ENCODE data around the gene PPP1R3C. TPM values are rescaled to one million over a fixed set of nuclear protein-coding genes. Genes with fewer than 3 reads are reported as not detected.

Gene PPP1R3C
- total and polyA plus RNA-seq, 7 experiments from 2014 or later = 0.15 TPM; not detected in 6

- Mint-ChIP-seq H3K4me1 (no peaks in the 10 kb centered on the region), H3K27me3 (peaks cover 0 to 11% (median 4%) of the 10 kb centered on the region in 5 donors), H3K27ac (no peak overlapping the region), H3K4me3 (no peak overlapping the region), H3K36me3 (no peaks in the 10 kb centered on the region), H3K9me3 (peaks cover 0 to 18% (median 6%) of the 10 kb centered on the region in 11 donors)
- Histone ChIP-seq H3K36me3 (ENCODE audit: control insufficient read depth in 2 of 3, insufficient read depth in 3 of 3, low read length in 3 of 3) (no peaks in the 10 kb centered on the region), H3K27me3 (ENCODE audit: control insufficient read depth in 2 of 2, insufficient read depth in 2 of 2, low read length in 2 of 2) (no peaks in the 10 kb centered on the region), H3K4me1 (ENCODE audit: control insufficient read depth in 2 of 2, insufficient read depth in 2 of 2, low read length in 2 of 2) (no peaks in the 10 kb centered on the region), H3K27ac (ENCODE audit: low read depth, low read length) (no peak overlapping the region), H3K9me3 (ENCODE audit: control insufficient read depth in 2 of 3, low read length in 3 of 3) (no peaks in the 10 kb centered on the region), H3K4me3 (ENCODE audit: low read length) (no peak overlapping the region)
- no peak for DNase-seq
- no peak for ATAC-seq
- ChIA-PET CTCF (no interaction called here), POLR2A (interaction anchor here (0.5 kb wide), 1 partner anchor 1080 kb away, joined by 3 read pairs; no protein-coding TSS in a partner anchor)
- intact Hi-C loops (cut with micrococcal nuclease) = no loop called here
Observed at GRCh38 chr10:91602449-91602848, 30.4 kb downstream of the PPP1R3C start.

DNA sequence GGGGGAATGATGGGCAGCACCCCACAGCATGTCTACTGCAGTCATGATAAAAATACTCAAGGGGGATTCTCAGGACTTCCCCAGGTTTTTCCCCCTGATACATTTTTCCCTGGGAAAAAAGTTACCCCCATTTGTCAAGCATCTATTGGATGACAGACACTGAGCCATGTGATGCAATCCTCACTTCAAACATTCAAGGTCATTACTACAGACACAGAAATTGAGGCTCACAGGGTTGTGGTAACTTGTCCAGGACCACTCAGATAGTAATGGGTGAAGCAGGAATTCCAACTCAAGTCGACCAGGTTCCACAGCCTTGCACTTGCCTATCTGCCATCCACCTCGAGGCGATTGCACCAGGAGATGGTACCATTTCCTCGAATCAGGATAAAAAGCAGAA lies 31.7 kb downstream of the PPP1R3C start:
- Mint-ChIP-seq H3K27ac (no peak overlapping the region), H3K36me3 (no peaks in the 10 kb centered on the region), H3K9me3 (peaks cover 0 to 15% (median 5%) of the 10 kb centered on the region in 11 donors), H3K4me3 (no peak overlapping the region), H3K27me3 (peaks cover 0 to 11% (median 4%) of the 10 kb centered on the region in 5 donors), H3K4me1 (peaks cover 0 to 6% (median 0%) of the 10 kb centered on the region in 7 donors)
- H3K27ac ChIP-seq (ENCODE audit: low read depth, low read length) = no peak overlapping the region
- ChIA-PET POLR2A (no interaction called here), CTCF (no interaction called here)
- no peaks in the 10 kb centered on the region for H3K9me3 ChIP-seq (ENCODE audit: control insufficient read depth in 2 of 3, low read length in 3 of 3)
- intact Hi-C loops (cut with micrococcal nuclease) = no loop called here
- H3K27me3 ChIP-seq (ENCODE audit: control insufficient read depth in 2 of 2, insufficient read depth in 2 of 2, low read length in 2 of 2) = no peaks in the 10 kb centered on the region
- no peaks in the 10 kb centered on the region for H3K36me3 ChIP-seq (ENCODE audit: control insufficient read depth in 2 of 3, insufficient read depth in 3 of 3, low read length in 3 of 3)
- DNase-seq = no peak
- H3K4me1 ChIP-seq (ENCODE audit: control insufficient read depth in 2 of 2, insufficient read depth in 2 of 2, low read length in 2 of 2) = no peaks in the 10 kb centered on the region
- no peak for ATAC-seq
- no peak overlapping the region for H3K4me3 ChIP-seq (ENCODE audit: low read length)

GRCh38 chr10:91598211-91598977 lies 34.5 kb downstream of the PPP1R3C start:
- CTCF ChIA-PET = no interaction called here

GRCh38 chr10:91597197-91597881 lies 35.5 kb downstream of the PPP1R3C start:
- POLR2A ChIA-PET = no interaction called here
- no peaks in the 10 kb centered on the region for H3K27me3 ChIP-seq (ENCODE audit: control insufficient read depth in 2 of 2, insufficient read depth in 2 of 2, low read length in 2 of 2)
- peaks cover 0 to 6% (median 0%) of the 10 kb centered on the region in 7 donors for H3K4me1 Mint-ChIP-seq
- peaks cover 4 to 17% (median 7%) of the 10 kb centered on the region in 5 donors for H3K27me3 Mint-ChIP-seq
- H3K4me1 ChIP-seq (ENCODE audit: control insufficient read depth in 2 of 2, insufficient read depth in 2 of 2, low read length in 2 of 2) = no peaks in the 10 kb centered on the region
- DNase-seq (no peak), ATAC-seq (no peak)
- no peaks in the 10 kb centered on the region for H3K9me3 Mint-ChIP-seq
- no peak overlapping the region for H3K27ac ChIP-seq (ENCODE audit: low read depth, low read length)
- no peaks in the 10 kb centered on the region for H3K36me3 Mint-ChIP-seq
- H3K27ac Mint-ChIP-seq = no peak overlapping the region
- no peaks in the 10 kb centered on the region for H3K9me3 ChIP-seq (ENCODE audit: control insufficient read depth in 2 of 3, low read length in 3 of 3)
- H3K4me3 ChIP-seq (ENCODE audit: low read length) = no peak overlapping the region
- intact Hi-C loops (cut with micrococcal nuclease) = no loop called here
- H3K36me3 ChIP-seq (ENCODE audit: control insufficient read depth in 2 of 3, insufficient read depth in 3 of 3, low read length in 3 of 3) = no peaks in the 10 kb centered on the region
- CTCF ChIA-PET = no interaction called here
- no peak overlapping the region for H3K4me3 Mint-ChIP-seq

More at GRCh38 chr10:91598211-91598977, 34.5 kb downstream of the PPP1R3C start:
- Histone ChIP-seq H3K27ac (ENCODE audit: low read depth, low read length) (no peak overlapping the region), H3K27me3 (ENCODE audit: control insufficient read depth in 2 of 2, insufficient read depth in 2 of 2, low read length in 2 of 2) (no peaks in the 10 kb centered on the region), H3K9me3 (ENCODE audit: control insufficient read depth in 2 of 3, low read length in 3 of 3) (no peaks in the 10 kb centered on the region), H3K4me3 (ENCODE audit: low read length) (no peak overlapping the region), H3K36me3 (ENCODE audit: control insufficient read depth in 2 of 3, insufficient read depth in 3 of 3, low read length in 3 of 3) (no peaks in the 10 kb centered on the region), H3K4me1 (ENCODE audit: control insufficient read depth in 2 of 2, insufficient read depth in 2 of 2, low read length in 2 of 2) (no peaks in the 10 kb centered on the region)
- Mint-ChIP-seq H3K27ac (no peak overlapping the region), H3K27me3 (peaks cover under 1 to 12% (median 4%) of the 10 kb centered on the region in 5 donors), H3K4me3 (no peak overlapping the region), H3K9me3 (no peaks in the 10 kb centered on the region), H3K36me3 (no peaks in the 10 kb centered on the region), H3K4me1 (peaks cover 0 to 6% (median 0%) of the 10 kb centered on the region in 7 donors)
- DNase-seq (no peak), ATAC-seq (no peak)
- intact Hi-C loops (cut with micrococcal nuclease) = no loop called here
- POLR2A ChIA-PET = no interaction called here

DNA sequence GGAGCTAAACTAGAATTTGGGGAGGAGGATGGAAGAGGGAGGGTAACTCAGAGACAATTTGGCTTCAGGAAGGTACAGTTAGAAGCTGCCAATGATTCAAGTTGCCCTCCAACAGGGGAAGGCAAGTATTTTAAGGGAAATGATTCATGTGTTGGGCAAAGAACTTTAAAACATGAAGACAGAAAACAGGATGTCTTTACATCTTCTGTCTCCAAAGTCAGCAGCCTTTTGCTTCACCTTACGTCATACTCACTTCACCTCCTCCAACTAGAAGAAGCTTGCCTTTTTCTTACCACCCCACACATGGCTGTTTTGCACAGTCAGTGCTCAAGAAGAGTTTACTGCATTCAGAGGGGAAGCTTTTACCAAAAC lies 36.1 kb downstream of the PPP1R3C start:
- Mint-ChIP-seq H3K36me3 (no peaks in the 10 kb centered on the region), H3K4me1 (peaks cover 0 to 6% (median 0%) of the 10 kb centered on the region in 7 donors), H3K27me3 (peaks cover 4 to 17% (median 7%) of the 10 kb centered on the region in 5 donors), H3K9me3 (no peaks in the 10 kb centered on the region), H3K4me3 (no peak overlapping the region), H3K27ac (no peak overlapping the region)
- Histone ChIP-seq H3K36me3 (ENCODE audit: control insufficient read depth in 2 of 3, insufficient read depth in 3 of 3, low read length in 3 of 3) (no peaks in the 10 kb centered on the region), H3K4me3 (ENCODE audit: low read length) (no peak overlapping the region), H3K4me1 (ENCODE audit: control insufficient read depth in 2 of 2, insufficient read depth in 2 of 2, low read length in 2 of 2) (no peaks in the 10 kb centered on the region), H3K27ac (ENCODE audit: low read depth, low read length) (no peak overlapping the region), H3K27me3 (ENCODE audit: control insufficient read depth in 2 of 2, insufficient read depth in 2 of 2, low read length in 2 of 2) (no peaks in the 10 kb centered on the region), H3K9me3 (ENCODE audit: control insufficient read depth in 2 of 3, low read length in 3 of 3) (no peaks in the 10 kb centered on the region)
- ATAC-seq = no peak
- ChIA-PET CTCF (no interaction called here), POLR2A (no interaction called here)
- intact Hi-C loops (cut with micrococcal nuclease) = no loop called here
- no peak for DNase-seq

DNA sequence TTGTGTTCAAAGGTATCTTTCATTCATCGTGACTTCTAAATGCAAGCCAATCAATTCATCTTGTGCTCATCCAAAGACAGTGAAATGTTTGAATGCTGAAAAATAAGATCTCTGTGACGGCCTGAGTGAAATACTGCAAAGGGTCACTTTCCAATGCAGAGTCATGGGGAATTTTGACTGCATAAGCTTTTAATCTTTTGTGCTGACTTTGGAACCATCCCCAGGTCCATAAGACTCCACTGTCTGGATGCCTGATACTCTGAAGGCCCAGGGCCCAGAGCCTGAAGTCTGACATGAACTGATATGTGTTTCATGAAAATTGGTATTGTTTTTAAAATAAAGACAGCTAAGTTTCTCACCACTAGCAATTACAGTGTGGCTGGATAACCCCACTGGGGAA lies 39.0 kb downstream of the PPP1R3C start:
- ChIA-PET CTCF (no interaction called here), POLR2A (no interaction called here)
- Mint-ChIP-seq H3K4me1 (peaks cover 0 to 6% (median 0%) of the 10 kb centered on the region in 7 donors), H3K9me3 (peaks cover 0 to 2% (median 0%) of the 10 kb centered on the region in 11 donors), H3K4me3 (no peak overlapping the region), H3K27me3 (peaks cover 6 to 24% (median 13%) of the 10 kb centered on the region in 5 donors), H3K36me3 (no peaks in the 10 kb centered on the region), H3K27ac (no peak overlapping the region)
- intact Hi-C loops (cut with micrococcal nuclease) = no loop called here
- no peak overlapping the region for H3K27ac ChIP-seq (ENCODE audit: low read depth, low read length)
- H3K4me3 ChIP-seq (ENCODE audit: low read length) = no peak overlapping the region
- no peaks in the 10 kb centered on the region for H3K27me3 ChIP-seq (ENCODE audit: control insufficient read depth in 2 of 2, insufficient read depth in 2 of 2, low read length in 2 of 2)
- no peak for DNase-seq
- H3K36me3 ChIP-seq (ENCODE audit: control insufficient read depth in 2 of 3, insufficient read depth in 3 of 3, low read length in 3 of 3) = no peaks in the 10 kb centered on the region
- no peak for ATAC-seq
- no peaks in the 10 kb centered on the region for H3K9me3 ChIP-seq (ENCODE audit: control insufficient read depth in 2 of 3, low read length in 3 of 3)
- H3K4me1 ChIP-seq (ENCODE audit: control insufficient read depth in 2 of 2, insufficient read depth in 2 of 2, low read length in 2 of 2) = no peaks in the 10 kb centered on the region

All from naive thymus-derived CD4-positive, alpha-beta T cell (primary cell).